ENCODE measurements around the gene ATG16L2. TPM values are rescaled to one million over a fixed set of nuclear protein-coding genes. Genes with fewer than 3 reads are reported as not detected.

The ATG16L2 gene
- total RNA-seq, 1 donor from 2014 or later = 9.6 TPM

- Histone ChIP-seq H3K27ac (ENCODE audit: low read depth, low read length) (no peak overlapping the region), H3K4me2 (ENCODE audit: low read length) (peak overlapping the region; percentile 3), H3K36me3 (ENCODE audit: insufficient read depth, low read length) (peaks cover 6% of the 10 kb centered on the region), H4K20me1 (ENCODE audit: insufficient read depth, low read length) (no peaks in the 10 kb centered on the region), H3K4me3 (ENCODE audit: insufficient read depth, low read depth, low read length) (no peak overlapping the region), H3K9ac (ENCODE audit: low read length) (no peak overlapping the region), H3K27me3 (ENCODE audit: insufficient read depth, low read length) (no peaks in the 10 kb centered on the region), H3K4me1 (ENCODE audit: insufficient read depth, low read length) (peaks cover 17% of the 10 kb centered on the region), H2AFZ (ENCODE audit: low read depth, low read length) (no peak overlapping the region), H3K79me2 (ENCODE audit: insufficient read depth, low read length) (no peaks in the 10 kb centered on the region), H3K9me3 (ENCODE audit: insufficient read depth, low read depth, low read length) (no peaks in the 10 kb centered on the region)
- no peaks in the 10 kb centered on the region for H3K27me3 Mint-ChIP-seq (ENCODE audit: low read depth, unreplicated experiment)
- peak overlapping the region; percentile 70 for H3K27ac Mint-ChIP-seq (ENCODE audit: unreplicated experiment)
- DNase-seq (ENCODE audit: low read depth) = peak; percentile 57
- H3K4me1 Mint-ChIP-seq (ENCODE audit: low read depth, unreplicated experiment) = peaks cover 15% of the 10 kb centered on the region
- TF ChIP-seq CTCF (IDR thresholded peaks at IDR 0.05; ENCODE audit: insufficient read depth, low read depth, low read length) (no peak), EZH2 (IDR thresholded peaks at IDR 0.05; ENCODE audit: insufficient read depth, low read length) (no peak)
- no peaks in the 10 kb centered on the region for H3K36me3 Mint-ChIP-seq (ENCODE audit: low read depth, unreplicated experiment)
- FAIRE-seq = no peak
- no peaks in the 10 kb centered on the region for H3K9me3 Mint-ChIP-seq (ENCODE audit: unreplicated experiment)
- no peak overlapping the region for H3K4me3 Mint-ChIP-seq (ENCODE audit: unreplicated experiment)
Observed at GRCh38 chr11:72838691-72839305, 24.6 kb downstream of the ATG16L2 start.

- FAIRE-seq = no peak
- no peak overlapping the region for H3K4me2 ChIP-seq (ENCODE audit: low read length)
- H3K4me1 ChIP-seq (ENCODE audit: insufficient read depth, low read length) = peaks cover 17% of the 10 kb centered on the region
- H3K79me2 ChIP-seq (ENCODE audit: insufficient read depth, low read length) = no peaks in the 10 kb centered on the region
- Mint-ChIP-seq H3K4me1 (ENCODE audit: low read depth, unreplicated experiment) (peaks cover 13% of the 10 kb centered on the region), H3K27ac (ENCODE audit: unreplicated experiment) (peak overlapping the region; percentile 29), H3K36me3 (ENCODE audit: low read depth, unreplicated experiment) (peaks cover 4% of the 10 kb centered on the region), H3K9me3 (ENCODE audit: unreplicated experiment) (no peaks in the 10 kb centered on the region), H3K4me3 (ENCODE audit: unreplicated experiment) (no peak overlapping the region), H3K27me3 (ENCODE audit: low read depth, unreplicated experiment) (no peaks in the 10 kb centered on the region)
- no peak overlapping the region for H3K4me3 ChIP-seq (ENCODE audit: insufficient read depth, low read depth, low read length)
- no peak for TF ChIP-seq CTCF (IDR thresholded peaks at IDR 0.05; ENCODE audit: insufficient read depth, low read depth, low read length)
- no peak overlapping the region for H3K27ac ChIP-seq (ENCODE audit: low read depth, low read length)
- peak; percentile 87 for DNase-seq (ENCODE audit: low read depth)
- no peak overlapping the region for H2AFZ ChIP-seq (ENCODE audit: low read depth, low read length)
- peaks cover 6% of the 10 kb centered on the region for H3K36me3 ChIP-seq (ENCODE audit: insufficient read depth, low read length)
- H4K20me1 ChIP-seq (ENCODE audit: insufficient read depth, low read length) = no peaks in the 10 kb centered on the region
- no peaks in the 10 kb centered on the region for H3K9me3 ChIP-seq (ENCODE audit: insufficient read depth, low read depth, low read length)
- H3K9ac ChIP-seq (ENCODE audit: low read length) = no peak overlapping the region
- H3K27me3 ChIP-seq (ENCODE audit: insufficient read depth, low read length) = no peaks in the 10 kb centered on the region
Observed at GRCh38 chr11:72840780-72841179, 26.6 kb downstream of the ATG16L2 start.

- no peak overlapping the region for H2AFZ ChIP-seq (ENCODE audit: low read depth, low read length)
- no peaks in the 10 kb centered on the region for H3K27me3 ChIP-seq (ENCODE audit: insufficient read depth, low read length)
- peaks cover 6% of the 10 kb centered on the region for H3K36me3 ChIP-seq (ENCODE audit: insufficient read depth, low read length)
- peaks cover 13% of the 10 kb centered on the region for H3K4me1 Mint-ChIP-seq (ENCODE audit: low read depth, unreplicated experiment)
- no peak for TF ChIP-seq CTCF (IDR thresholded peaks at IDR 0.05; ENCODE audit: insufficient read depth, low read depth, low read length)
- TF ChIP-seq EZH2 (IDR thresholded peaks at IDR 0.05; ENCODE audit: insufficient read depth, low read length) = no peak
- no peak overlapping the region for H3K4me3 ChIP-seq (ENCODE audit: insufficient read depth, low read depth, low read length)
- H4K20me1 ChIP-seq (ENCODE audit: insufficient read depth, low read length) = no peaks in the 10 kb centered on the region
- H3K4me1 ChIP-seq (ENCODE audit: insufficient read depth, low read length) = peaks cover 17% of the 10 kb centered on the region
- H3K9me3 Mint-ChIP-seq (ENCODE audit: unreplicated experiment) = no peaks in the 10 kb centered on the region
- no peak overlapping the region for H3K4me2 ChIP-seq (ENCODE audit: low read length)
- H3K27me3 Mint-ChIP-seq (ENCODE audit: low read depth, unreplicated experiment) = no peaks in the 10 kb centered on the region
- peaks cover 4% of the 10 kb centered on the region for H3K36me3 Mint-ChIP-seq (ENCODE audit: low read depth, unreplicated experiment)
- H3K79me2 ChIP-seq (ENCODE audit: insufficient read depth, low read length) = no peaks in the 10 kb centered on the region
- H3K27ac ChIP-seq (ENCODE audit: low read depth, low read length) = no peak overlapping the region
- H3K27ac Mint-ChIP-seq (ENCODE audit: unreplicated experiment) = peak overlapping the region; percentile 2
- no peak overlapping the region for H3K9ac ChIP-seq (ENCODE audit: low read length)
- no peak overlapping the region for H3K4me3 Mint-ChIP-seq (ENCODE audit: unreplicated experiment)
- FAIRE-seq = no peak
- H3K9me3 ChIP-seq (ENCODE audit: insufficient read depth, low read depth, low read length) = no peaks in the 10 kb centered on the region
- DNase-seq (ENCODE audit: low read depth) = no peak
Observed at GRCh38 chr11:72841397-72841796, 27.2 kb downstream of the ATG16L2 start.

Data from astrocyte (in vitro differentiated cells and primary cell).